HepG2 (cell line): Measurements from ENCODE around the gene IRF2BPL.

Source experiments
- EP300 ChIP-seq, 3 experiments: sonication (generic) in 1 of 3; formaldehyde crosslinking in 1 of 3; IDR thresholded peaks; 2 replicates each; pipeline versions ENCODE4 v1.5.1 to v1.6.1; 2011 to 2020; ENCODE audit warnings: low read depth in 2 of 3, low read length in 2 of 3, borderline replicate concordance in 1 of 3, improper control_type of control experiment in 1 of 3, mild to moderate bottlenecking in 1 of 3, missing genetic modification reagents in 1 of 3, moderate library complexity in 1 of 3
- GABPA ChIP-seq, 2 experiments: IDR thresholded peaks; 2 replicates each; pipeline ENCODE4 v1.6.1; 2011 to 2016; ENCODE audit warnings: low read depth in 2 of 2, low read length in 1 of 2, missing biosample characterization in 1 of 2, missing genetic modification characterization in 1 of 2
- KAT8 ChIP-seq: IDR thresholded peaks from 2 replicates; pipeline ENCODE4 v1.6.1; 2016; ENCODE audit warnings: missing genetic modification reagents, missing compliant biosample characterization
- TF ChIP-seq, protein P1 (sequence below): sonication (generic); formaldehyde crosslinking; IDR thresholded peaks from 2 replicates; pipeline ENCODE4 v1.8.0; 2022; ENCODE audit warnings: missing genetic modification reagents, mild to moderate bottlenecking, borderline replicate concordance

DNA sequence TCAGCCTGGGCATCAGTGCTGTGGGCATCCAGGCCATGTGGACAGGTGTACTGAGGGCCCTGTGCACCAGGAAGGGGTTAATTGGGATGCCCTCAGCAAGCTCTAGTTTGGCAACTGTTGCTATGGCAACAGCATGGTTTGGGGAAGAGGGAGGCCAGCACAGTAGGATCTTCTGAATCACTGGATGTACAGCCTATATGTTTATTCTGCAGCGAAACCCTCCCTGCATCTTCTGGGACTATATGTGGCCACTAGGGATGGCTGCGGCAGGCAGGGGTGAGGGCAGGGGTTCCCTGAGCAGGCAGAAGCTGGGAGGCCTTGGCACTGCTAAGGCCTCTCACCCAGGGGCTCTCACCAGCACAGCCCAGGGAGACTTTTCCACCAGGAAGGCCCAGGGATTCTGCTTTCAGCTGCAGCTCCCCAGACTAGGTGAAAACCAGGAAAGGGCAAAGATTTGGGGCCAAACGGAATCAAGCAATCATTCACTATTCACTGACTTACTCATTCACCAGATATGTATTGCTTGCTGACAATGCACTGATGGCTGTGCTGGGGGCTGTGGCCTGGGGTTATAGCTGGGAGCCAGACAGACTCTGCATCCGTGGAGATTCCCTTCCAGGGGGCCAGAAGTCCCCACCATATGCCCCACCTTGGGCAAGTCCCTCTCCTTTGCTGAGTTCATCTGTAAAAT lies 42.8 kb downstream of the IRF2BPL start:
- TF ChIP-seq GABPA (IDR thresholded peaks at IDR 0.05; ENCODE audit: low read depth, low read length) (no peak), GABPA (CRISPR knock-in tag; IDR thresholded peaks at IDR 0.05; ENCODE audit: low read depth) (no peak), EP300 (IDR thresholded peaks at IDR 0.05; ENCODE audit: low read depth in 2 of 2, low read length in 2 of 2) (no peak), EP300 (CRISPR knock-in tag; IDR thresholded peaks at IDR 0.05; ENCODE audit: borderline replicate concordance) (no peak), KAT8 (CRISPR knock-in tag) (no peak)
- TF ChIP-seq, protein P1, sequence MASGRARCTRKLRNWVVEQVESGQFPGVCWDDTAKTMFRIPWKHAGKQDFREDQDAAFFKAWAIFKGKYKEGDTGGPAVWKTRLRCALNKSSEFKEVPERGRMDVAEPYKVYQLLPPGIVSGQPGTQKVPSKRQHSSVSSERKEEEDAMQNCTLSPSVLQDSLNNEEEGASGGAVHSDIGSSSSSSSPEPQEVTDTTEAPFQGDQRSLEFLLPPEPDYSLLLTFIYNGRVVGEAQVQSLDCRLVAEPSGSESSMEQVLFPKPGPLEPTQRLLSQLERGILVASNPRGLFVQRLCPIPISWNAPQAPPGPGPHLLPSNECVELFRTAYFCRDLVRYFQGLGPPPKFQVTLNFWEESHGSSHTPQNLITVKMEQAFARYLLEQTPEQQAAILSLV (CRISPR knock-in tag), result no peak
